Neuron (in vitro differentiated cells): ENCODE results near the gene SHOC1.
"Not testable (repeated sequence)": the region's sequence is repeated elsewhere in the genome, so short reads cannot be mapped to it uniquely, and the experiment has no call there.

Experiments used
- H2AFZ ChIP-seq: one replicate; pipeline ENCODE4 v1.6.1; 2013; ENCODE audit warnings: low read depth, mild to moderate bottlenecking, inconsistent platforms, low read length, moderate library complexity
- H3K27me3 ChIP-seq: one replicate; pipeline ENCODE4 v1.6.1; 2013; ENCODE audit warnings: low read length; ENCODE audit not compliant: insufficient read depth
- H3K36me3 ChIP-seq: one replicate; pipeline ENCODE4 v1.6.1; 2013; ENCODE audit warnings: low read length; ENCODE audit not compliant: insufficient read depth
- H3K4me1 ChIP-seq: one replicate; pipeline ENCODE4 v1.6.1; 2013; ENCODE audit warnings: low read length; ENCODE audit not compliant: insufficient read depth
- H3K4me3 ChIP-seq: 2 replicates; pipeline ENCODE4 v1.5.1; 2013; ENCODE audit warnings: mild to moderate bottlenecking, low read length, moderate library complexity
- H3K9me3 ChIP-seq: one replicate; pipeline ENCODE4 v1.6.1; 2013; ENCODE audit warnings: low read length

Gene SHOC1

GRCh38 chr9:111821006-111821528 is 26.3 kb upstream of the SHOC1 start:
- Histone ChIP-seq H3K36me3 (no peaks in the 10 kb centered on the region), H3K9me3 (no peaks in the 10 kb centered on the region), H3K4me1 (no peaks in the 10 kb centered on the region), H3K4me3 (no peak overlapping the region), H2AFZ (no peak overlapping the region), H3K27me3 (no peaks in the 10 kb centered on the region)

- no peak overlapping the region for H2AFZ ChIP-seq
- peaks cover 3% of the 10 kb centered on the region for H3K4me1 ChIP-seq
- H3K9me3 ChIP-seq: no peaks in the 10 kb centered on the region
- no peak overlapping the region for H3K4me3 ChIP-seq
- no peaks in the 10 kb centered on the region for H3K36me3 ChIP-seq
- H3K27me3 ChIP-seq: no peaks in the 10 kb centered on the region
Measured at GRCh38 chr9:111819360-111819759, 24.6 kb upstream of the SHOC1 start.

- H3K27me3 ChIP-seq: no peaks in the 10 kb centered on the region
- no peak overlapping the region for H3K4me3 ChIP-seq
- H3K9me3 ChIP-seq: no peaks in the 10 kb centered on the region
- no peak overlapping the region for H2AFZ ChIP-seq
- peaks cover 3% of the 10 kb centered on the region for H3K4me1 ChIP-seq
- no peaks in the 10 kb centered on the region for H3K36me3 ChIP-seq
Measured at GRCh38 chr9:111815285-111816070, 20.7 kb upstream of the SHOC1 start.

- Histone ChIP-seq H2AFZ (no peak overlapping the region), H3K9me3 (no peaks in the 10 kb centered on the region), H3K36me3 (no peaks in the 10 kb centered on the region), H3K4me1 (peaks cover 3% of the 10 kb centered on the region), H3K4me3 (no peak overlapping the region), H3K27me3 (no peaks in the 10 kb centered on the region)
Measured at GRCh38 chr9:111812337-111812736, 17.6 kb upstream of the SHOC1 start.

- H3K4me3 ChIP-seq: no peak overlapping the region
- H2AFZ ChIP-seq: no peak overlapping the region
- H3K9me3 ChIP-seq: no peaks in the 10 kb centered on the region
- no peaks in the 10 kb centered on the region for H3K27me3 ChIP-seq
- H3K4me1 ChIP-seq: peaks cover 3% of the 10 kb centered on the region
- no peaks in the 10 kb centered on the region for H3K36me3 ChIP-seq
Measured at GRCh38 chr9:111810908-111811307, 16.2 kb upstream of the SHOC1 start.

GRCh38 chr9:111810415-111810814 is 15.7 kb upstream of the SHOC1 start:
- H3K27me3 ChIP-seq, H2AFZ ChIP-seq, H3K4me3 ChIP-seq, H3K36me3 ChIP-seq, H3K4me1 ChIP-seq, H3K9me3 ChIP-seq: not testable (repeated sequence)

GRCh38 chr9:111807197-111807596 is 12.5 kb upstream of the SHOC1 start:
- no peak overlapping the region for H3K4me3 ChIP-seq
- H3K36me3 ChIP-seq: no peaks in the 10 kb centered on the region

GRCh38 chr9:111806259-111806658 is 11.5 kb upstream of the SHOC1 start:
- Histone ChIP-seq H3K9me3 (no peaks in the 10 kb centered on the region), H3K27me3 (no peaks in the 10 kb centered on the region), H3K36me3 (no peaks in the 10 kb centered on the region), H2AFZ (no peak overlapping the region), H3K4me1 (no peaks in the 10 kb centered on the region), H3K4me3 (no peak overlapping the region)

More at GRCh38 chr9:111807197-111807596, 12.5 kb upstream of the SHOC1 start:
- H3K9me3 ChIP-seq: no peaks in the 10 kb centered on the region
- H2AFZ ChIP-seq: no peak overlapping the region
- H3K4me1 ChIP-seq: no peaks in the 10 kb centered on the region
- H3K27me3 ChIP-seq: no peaks in the 10 kb centered on the region

- Histone ChIP-seq H3K36me3 (no peaks in the 10 kb centered on the region), H3K27me3 (no peaks in the 10 kb centered on the region), H3K4me3 (no peak overlapping the region), H2AFZ (no peak overlapping the region), H3K9me3 (no peaks in the 10 kb centered on the region), H3K4me1 (no peaks in the 10 kb centered on the region)
Measured at GRCh38 chr9:111805830-111806241, 11.1 kb upstream of the SHOC1 start.

- Histone ChIP-seq H3K4me3 (no peak overlapping the region), H3K4me1 (peaks cover under 1% of the 10 kb centered on the region), H3K27me3 (no peaks in the 10 kb centered on the region), H3K9me3 (no peaks in the 10 kb centered on the region), H2AFZ (no peak overlapping the region), H3K36me3 (no peaks in the 10 kb centered on the region)
Measured at GRCh38 chr9:111805262-111805661, 10.5 kb upstream of the SHOC1 start.

- no peak overlapping the region for H2AFZ ChIP-seq
- no peak overlapping the region for H3K4me3 ChIP-seq
- no peaks in the 10 kb centered on the region for H3K27me3 ChIP-seq
- H3K36me3 ChIP-seq: no peaks in the 10 kb centered on the region
- no peaks in the 10 kb centered on the region for H3K9me3 ChIP-seq
- H3K4me1 ChIP-seq: peaks cover 3% of the 10 kb centered on the region
Measured at GRCh38 chr9:111804636-111805035, 9.9 kb upstream of the SHOC1 start.

- H3K4me1 ChIP-seq: peaks cover 3% of the 10 kb centered on the region
- no peaks in the 10 kb centered on the region for H3K27me3 ChIP-seq
- H3K36me3 ChIP-seq: no peaks in the 10 kb centered on the region
- H3K4me3 ChIP-seq: no peak overlapping the region
- no peak overlapping the region for H2AFZ ChIP-seq
- no peaks in the 10 kb centered on the region for H3K9me3 ChIP-seq
Measured at GRCh38 chr9:111803924-111804323, 9.2 kb upstream of the SHOC1 start.

GRCh38 chr9:111799915-111800526 is 5.3 kb upstream of the SHOC1 start:
- no peak overlapping the region for H2AFZ ChIP-seq
- no peaks in the 10 kb centered on the region for H3K9me3 ChIP-seq
- H3K4me1 ChIP-seq: peaks cover 3% of the 10 kb centered on the region
- H3K4me3 ChIP-seq: no peak overlapping the region
- no peaks in the 10 kb centered on the region for H3K36me3 ChIP-seq
- H3K27me3 ChIP-seq: no peaks in the 10 kb centered on the region
